ENCODE data around the gene ETV2.

ETV2 gene

DNA sequence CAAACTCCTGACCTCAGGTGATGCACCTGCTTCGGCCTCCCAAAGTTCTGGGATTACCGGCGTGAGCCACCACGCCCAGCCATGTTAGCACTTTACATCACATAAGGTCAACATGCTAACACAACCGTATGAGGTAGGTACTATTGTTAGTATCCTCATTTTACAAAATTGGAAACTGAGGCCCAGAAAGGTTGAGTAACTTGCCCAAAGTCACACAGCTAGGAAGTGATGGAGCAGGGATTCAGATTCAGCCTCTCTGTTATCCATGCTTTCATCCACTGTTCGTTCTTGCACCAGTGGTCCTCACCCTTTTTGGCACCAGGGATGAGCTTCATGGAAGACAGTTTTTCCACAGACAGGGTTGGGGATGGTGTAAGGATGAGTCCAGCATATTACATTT lies 15.2 kb downstream of the ETV2 start:
- H4K20me1 ChIP-seq (ENCODE audit: insufficient read depth, low read length): no peaks in the 10 kb centered on the region

DNA sequence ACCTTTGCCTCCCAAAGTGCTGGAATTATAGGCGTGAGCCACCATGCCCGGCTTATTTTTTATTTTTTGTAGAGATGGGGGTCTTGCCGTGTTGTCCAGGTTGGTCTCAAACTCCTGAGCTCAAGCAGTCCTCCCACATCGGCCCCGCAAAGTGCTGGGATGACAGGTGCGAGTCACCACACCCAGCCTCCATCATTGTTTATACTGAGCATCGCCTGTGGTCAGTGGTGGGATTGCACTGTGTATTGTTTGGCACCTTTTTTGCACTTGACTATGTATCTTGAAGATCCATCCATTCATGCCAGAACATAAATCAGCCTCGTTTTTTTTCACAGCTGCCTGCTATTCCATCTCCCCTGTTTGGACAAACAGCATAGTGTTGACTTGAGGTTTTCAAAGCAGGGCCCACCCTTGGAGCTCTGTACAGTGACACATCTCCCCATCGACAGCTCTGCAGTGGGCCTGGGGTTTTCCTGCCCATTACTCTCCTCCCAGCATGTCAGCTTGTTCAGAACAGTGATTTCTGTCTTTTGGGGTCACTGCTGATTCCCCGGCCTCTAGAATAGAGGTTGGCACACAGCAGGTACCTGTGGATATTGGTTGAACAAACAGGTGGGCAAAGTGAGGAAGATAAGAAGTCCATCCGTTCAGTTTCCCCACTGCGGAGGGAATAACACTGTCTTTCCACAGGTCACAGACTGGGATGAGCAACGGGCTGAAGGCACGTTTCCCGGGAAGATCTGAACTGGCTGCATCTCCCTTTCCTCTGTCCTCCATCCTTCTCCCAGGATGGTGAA lies 16.6 kb downstream of the ETV2 start:
- Histone ChIP-seq H4K20me1 (ENCODE audit: insufficient read depth, low read length) (no peaks in the 10 kb centered on the region), H2AFZ (ENCODE audit: low read depth, low read length) (no peak overlapping the region), H3K27me3 (ENCODE audit: low read depth, low read length) (no peaks in the 10 kb centered on the region), H3K4me1 (ENCODE audit: low read length) (no peaks in the 10 kb centered on the region), H3K4me3 (ENCODE audit: low read length) (no peak overlapping the region), H3K4me2 (ENCODE audit: low read length) (no peak overlapping the region), H3K9ac (ENCODE audit: low read length) (no peak overlapping the region), H3K9me3 (ENCODE audit: insufficient read depth, low read length) (no peaks in the 10 kb centered on the region), H3K79me2 (ENCODE audit: low read length) (no peaks in the 10 kb centered on the region), H3K36me3 (replicated peaks; ENCODE audit: low read depth, low read length) (peaks cover 47% of the 10 kb centered on the region), H3K27ac (ENCODE audit: low read length) (no peak overlapping the region)
- TF ChIP-seq CTCF (IDR thresholded peaks at IDR 0.05; ENCODE audit: low read depth, low read length): no peak
- no peak for TF ChIP-seq EZH2phosphoT487 (IDR thresholded peaks at IDR 0.05; ENCODE audit: low read depth)

More for the DNA sequence above, 15.2 kb downstream of the ETV2 start:
- Histone ChIP-seq H3K79me2 (ENCODE audit: low read length) (no peaks in the 10 kb centered on the region), H3K36me3 (replicated peaks; ENCODE audit: low read depth, low read length) (peaks cover 40% of the 10 kb centered on the region), H3K27me3 (ENCODE audit: low read depth, low read length) (no peaks in the 10 kb centered on the region), H3K9me3 (ENCODE audit: insufficient read depth, low read length) (no peaks in the 10 kb centered on the region), H3K27ac (ENCODE audit: low read length) (no peak overlapping the region), H3K9ac (ENCODE audit: low read length) (no peak overlapping the region), H3K4me1 (ENCODE audit: low read length) (no peaks in the 10 kb centered on the region), H2AFZ (ENCODE audit: low read depth, low read length) (no peak overlapping the region), H3K4me2 (ENCODE audit: low read length) (no peak overlapping the region), H3K4me3 (ENCODE audit: low read length) (no peak overlapping the region)
- TF ChIP-seq CTCF (IDR thresholded peaks at IDR 0.05; ENCODE audit: low read depth, low read length): no peak
- no peak for TF ChIP-seq EZH2phosphoT487 (IDR thresholded peaks at IDR 0.05; ENCODE audit: low read depth)

- Histone ChIP-seq H3K4me3 (ENCODE audit: low read length) (no peak overlapping the region), H3K9me3 (ENCODE audit: insufficient read depth, low read length) (no peaks in the 10 kb centered on the region), H3K27me3 (ENCODE audit: low read depth, low read length) (no peaks in the 10 kb centered on the region), H3K36me3 (replicated peaks; ENCODE audit: low read depth, low read length) (peaks cover 48% of the 10 kb centered on the region), H3K4me2 (ENCODE audit: low read length) (no peak overlapping the region), H3K27ac (ENCODE audit: low read length) (no peak overlapping the region), H3K9ac (ENCODE audit: low read length) (no peak overlapping the region), H3K79me2 (ENCODE audit: low read length) (no peaks in the 10 kb centered on the region), H2AFZ (ENCODE audit: low read depth, low read length) (no peak overlapping the region), H4K20me1 (ENCODE audit: insufficient read depth, low read length) (no peaks in the 10 kb centered on the region), H3K4me1 (ENCODE audit: low read length) (no peaks in the 10 kb centered on the region)
- TF ChIP-seq EZH2phosphoT487 (IDR thresholded peaks at IDR 0.05; ENCODE audit: low read depth) (no peak), CTCF (IDR thresholded peaks at IDR 0.05; ENCODE audit: low read depth, low read length) (no peak)
Observed at GRCh38 chr19:35661995-35662340, 20.4 kb downstream of the ETV2 start.

GRCh38 chr19:35663981-35664380 lies 22.4 kb downstream of the ETV2 start:
- H3K9ac ChIP-seq (ENCODE audit: low read length): no peak overlapping the region
- TF ChIP-seq EZH2phosphoT487 (IDR thresholded peaks at IDR 0.05; ENCODE audit: low read depth) (no peak), CTCF (IDR thresholded peaks at IDR 0.05; ENCODE audit: low read depth, low read length) (no peak)
- H3K4me1 ChIP-seq (ENCODE audit: low read length): no peaks in the 10 kb centered on the region
- no peak overlapping the region for H3K27ac ChIP-seq (ENCODE audit: low read length)
- no peak overlapping the region for H3K4me2 ChIP-seq (ENCODE audit: low read length)
- no peak overlapping the region for H2AFZ ChIP-seq (ENCODE audit: low read depth, low read length)
- peaks cover 37% of the 10 kb centered on the region for H3K36me3 ChIP-seq (replicated peaks; ENCODE audit: low read depth, low read length)
- H4K20me1 ChIP-seq (ENCODE audit: insufficient read depth, low read length): no peaks in the 10 kb centered on the region
- no peaks in the 10 kb centered on the region for H3K9me3 ChIP-seq (ENCODE audit: insufficient read depth, low read length)
- no peaks in the 10 kb centered on the region for H3K79me2 ChIP-seq (ENCODE audit: low read length)
- H3K4me3 ChIP-seq (ENCODE audit: low read length): no peak overlapping the region
- H3K27me3 ChIP-seq (ENCODE audit: low read depth, low read length): peaks cover 1% of the 10 kb centered on the region
